HG02884 (cell line): ENCODE measurements around the gene NXPH1.
A peak's percentile ranks its signal among the peaks of the same experiment; 100 is the strongest.

Source experiments
- ATAC-seq: cut with Tn5 transposase; IDR thresholded peaks from one replicate; pipeline ENCODE4 v1.9.1; 2021; ENCODE audit warnings: mild to moderate bottlenecking, moderate library complexity; ENCODE audit not compliant: unreplicated experiment

NXPH1 gene

GRCh38 chr7:8435590-8436545, 2.5 kb downstream of the NXPH1 start:
- ATAC-seq, result no peak

- ATAC-seq, result peak; percentile 63
These were observed 3.6 kb downstream of the NXPH1 start for GRCh38 chr7:8436965-8437364.

- ATAC-seq, result no peak
These were observed 4.2 kb downstream of the NXPH1 start for GRCh38 chr7:8437606-8438005.

GRCh38 chr7:8440670-8441069, 7.3 kb downstream of the NXPH1 start:
- no peak for ATAC-seq

GRCh38 chr7:8441106-8441965, 7.9 kb downstream of the NXPH1 start:
- ATAC-seq, result no peak

GRCh38 chr7:8442051-8442813, 8.8 kb downstream of the NXPH1 start:
- no peak for ATAC-seq

- ATAC-seq, result peak; percentile 59
These were observed 9.4 kb downstream of the NXPH1 start for GRCh38 chr7:8442814-8443304.

GRCh38 chr7:8443576-8444467, 10.4 kb downstream of the NXPH1 start:
- ATAC-seq, result no peak

- ATAC-seq, result no peak
These were observed 11.0 kb downstream of the NXPH1 start for GRCh38 chr7:8444468-8444769.

GRCh38 chr7:8453535-8453934, 20.1 kb downstream of the NXPH1 start:
- no peak for ATAC-seq

- ATAC-seq, result no peak
These were observed 22.0 kb downstream of the NXPH1 start for GRCh38 chr7:8455426-8455825.

GRCh38 chr7:8462309-8462708, 28.9 kb downstream of the NXPH1 start:
- no peak for ATAC-seq

GRCh38 chr7:8465338-8465737, 31.9 kb downstream of the NXPH1 start:
- no peak for ATAC-seq

- ATAC-seq, result no peak
These were observed 47.1 kb downstream of the NXPH1 start for GRCh38 chr7:8480527-8480926.

- ATAC-seq, result no peak
These were observed 47.7 kb downstream of the NXPH1 start for GRCh38 chr7:8481096-8481495.

GRCh38 chr7:8481752-8482446, 48.5 kb downstream of the NXPH1 start:
- ATAC-seq, result no peak

GRCh38 chr7:8490391-8491045, 57.1 kb downstream of the NXPH1 start:
- ATAC-seq, result no peak

GRCh38 chr7:8491106-8491505, 57.7 kb downstream of the NXPH1 start:
- ATAC-seq, result no peak
